SU-DHL-6 (cell line): ENCODE results near the gene PTPRG.

ENCODE experiments used
- EZH2phosphoT487 ChIP-seq: fragments of 200-600 bp; sonication (generic), shearing (Covaris generic); conservative IDR thresholded peaks from 2 replicates; pipeline ENCODE4 v1.6.1; 2018; ENCODE audit warnings: mild to moderate bottlenecking, antibody characterized with exemption, low read length, moderate library complexity, mixed read lengths
- TF ChIP-seq, protein P1 (sequence below): fragments of 200-600 bp; sonication (generic); IDR thresholded peaks from one replicate; pipeline ENCODE4 v1.5.1; 2017; ENCODE audit warnings: antibody characterized with exemption, mild to moderate bottlenecking, low read length, moderate library complexity; ENCODE audit not compliant: insufficient read depth, poor library complexity, severe bottlenecking

DNA sequence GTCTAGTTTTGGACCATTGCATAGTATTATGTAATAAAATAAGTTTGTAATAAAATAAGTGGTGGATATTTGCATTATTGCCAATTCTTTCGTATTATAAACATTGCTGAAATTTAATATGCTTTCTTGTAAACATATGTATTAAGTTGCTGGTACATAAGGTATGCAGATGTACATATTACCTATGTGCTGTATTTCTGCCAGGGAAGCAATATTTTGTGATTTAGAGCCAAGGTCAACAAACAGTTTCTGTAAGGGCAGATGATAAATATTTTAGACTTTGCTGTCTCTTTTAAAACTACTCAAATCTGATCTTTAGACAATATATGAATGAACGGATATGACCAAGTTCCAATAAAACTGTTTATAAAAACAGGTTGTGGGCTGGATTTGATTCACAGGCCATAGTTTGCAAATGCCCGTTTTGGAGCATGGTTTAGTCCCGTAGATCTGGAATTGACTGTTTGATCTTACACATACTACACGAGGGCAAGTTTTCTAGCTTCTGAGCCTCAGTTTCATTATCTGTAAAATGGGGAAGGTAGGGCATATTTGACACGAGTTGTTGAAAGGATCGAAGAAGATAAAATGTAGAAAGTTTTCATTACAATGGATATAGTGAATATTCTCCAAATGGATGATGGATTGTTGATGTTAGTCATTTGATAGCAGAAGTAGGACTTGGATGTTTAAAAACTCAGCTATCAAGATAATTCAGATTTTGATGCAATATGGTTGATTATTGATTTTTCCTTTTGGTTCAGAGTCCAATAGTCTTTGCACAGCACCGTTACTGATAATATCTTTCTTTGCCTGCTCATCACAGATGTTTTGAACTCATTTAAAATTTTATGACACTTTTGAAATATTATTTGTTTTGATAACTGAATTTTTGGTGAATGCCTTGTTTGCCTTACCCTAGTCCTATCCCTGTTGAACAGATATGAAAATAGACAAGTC lies 417.4 kb downstream of the PTPRG start:
- TF ChIP-seq, protein P1, sequence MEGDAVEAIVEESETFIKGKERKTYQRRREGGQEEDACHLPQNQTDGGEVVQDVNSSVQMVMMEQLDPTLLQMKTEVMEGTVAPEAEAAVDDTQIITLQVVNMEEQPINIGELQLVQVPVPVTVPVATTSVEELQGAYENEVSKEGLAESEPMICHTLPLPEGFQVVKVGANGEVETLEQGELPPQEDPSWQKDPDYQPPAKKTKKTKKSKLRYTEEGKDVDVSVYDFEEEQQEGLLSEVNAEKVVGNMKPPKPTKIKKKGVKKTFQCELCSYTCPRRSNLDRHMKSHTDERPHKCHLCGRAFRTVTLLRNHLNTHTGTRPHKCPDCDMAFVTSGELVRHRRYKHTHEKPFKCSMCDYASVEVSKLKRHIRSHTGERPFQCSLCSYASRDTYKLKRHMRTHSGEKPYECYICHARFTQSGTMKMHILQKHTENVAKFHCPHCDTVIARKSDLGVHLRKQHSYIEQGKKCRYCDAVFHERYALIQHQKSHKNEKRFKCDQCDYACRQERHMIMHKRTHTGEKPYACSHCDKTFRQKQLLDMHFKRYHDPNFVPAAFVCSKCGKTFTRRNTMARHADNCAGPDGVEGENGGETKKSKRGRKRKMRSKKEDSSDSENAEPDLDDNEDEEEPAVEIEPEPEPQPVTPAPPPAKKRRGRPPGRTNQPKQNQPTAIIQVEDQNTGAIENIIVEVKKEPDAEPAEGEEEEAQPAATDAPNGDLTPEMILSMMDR, result no peak
- TF ChIP-seq EZH2phosphoT487, result no peak
